ENCODE measurements around the gene STARD3.

DNA sequence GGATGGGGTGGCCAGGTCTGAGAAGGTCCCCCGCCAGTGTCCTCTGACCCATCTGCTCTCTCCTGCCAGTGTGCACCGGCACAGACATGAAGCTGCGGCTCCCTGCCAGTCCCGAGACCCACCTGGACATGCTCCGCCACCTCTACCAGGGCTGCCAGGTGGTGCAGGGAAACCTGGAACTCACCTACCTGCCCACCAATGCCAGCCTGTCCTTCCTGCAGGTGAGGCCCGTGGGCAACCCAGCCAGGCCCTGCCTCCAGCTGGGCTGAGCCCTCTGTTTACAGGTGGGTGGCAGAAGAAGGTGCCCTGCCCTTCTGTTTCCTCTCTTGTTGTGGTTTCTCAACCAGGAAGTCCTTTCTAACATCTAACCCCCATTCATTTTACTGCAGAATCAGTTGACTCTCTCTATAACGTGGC lies 70.0 kb downstream of the STARD3 start:
- TF ChIP-seq, protein P1, sequence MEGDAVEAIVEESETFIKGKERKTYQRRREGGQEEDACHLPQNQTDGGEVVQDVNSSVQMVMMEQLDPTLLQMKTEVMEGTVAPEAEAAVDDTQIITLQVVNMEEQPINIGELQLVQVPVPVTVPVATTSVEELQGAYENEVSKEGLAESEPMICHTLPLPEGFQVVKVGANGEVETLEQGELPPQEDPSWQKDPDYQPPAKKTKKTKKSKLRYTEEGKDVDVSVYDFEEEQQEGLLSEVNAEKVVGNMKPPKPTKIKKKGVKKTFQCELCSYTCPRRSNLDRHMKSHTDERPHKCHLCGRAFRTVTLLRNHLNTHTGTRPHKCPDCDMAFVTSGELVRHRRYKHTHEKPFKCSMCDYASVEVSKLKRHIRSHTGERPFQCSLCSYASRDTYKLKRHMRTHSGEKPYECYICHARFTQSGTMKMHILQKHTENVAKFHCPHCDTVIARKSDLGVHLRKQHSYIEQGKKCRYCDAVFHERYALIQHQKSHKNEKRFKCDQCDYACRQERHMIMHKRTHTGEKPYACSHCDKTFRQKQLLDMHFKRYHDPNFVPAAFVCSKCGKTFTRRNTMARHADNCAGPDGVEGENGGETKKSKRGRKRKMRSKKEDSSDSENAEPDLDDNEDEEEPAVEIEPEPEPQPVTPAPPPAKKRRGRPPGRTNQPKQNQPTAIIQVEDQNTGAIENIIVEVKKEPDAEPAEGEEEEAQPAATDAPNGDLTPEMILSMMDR (IDR thresholded peaks at IDR 0.05), result no peak
- TF ChIP-seq EP300 (IDR thresholded peaks at IDR 0.05), result no peak
- TF ChIP-seq POLR2AphosphoS5 (IDR thresholded peaks at IDR 0.05), result no peak
